Activated B cell treated with CpG ODN at 0.5 μM for 24 hours (primary cell): ENCODE results near the gene MVK. TPM values are rescaled to one million over a fixed set of nuclear protein-coding genes. Genes with fewer than 3 reads are reported as not detected.

Source experiments
- ATAC-seq: fragments of 200-7000 bp; cut with Tn5 transposase; one replicate; pipeline ENCODE4 v1.10.0; 2021; ENCODE audit warnings: low read depth, mild to moderate bottlenecking, moderate library complexity
- CTCF ChIA-PET: fragments of 350-600 bp; sonication (Branson Sonifier 250); formaldehyde crosslinking; loops from one replicate; lab custom pipeline; 2021; ENCODE audit warnings: antibody characterized with exemption; lab: Charles Lee
- POLR2A ChIA-PET: fragments of 350-600 bp; sonication (Branson Sonifier 250); formaldehyde crosslinking; loops from one replicate; lab custom pipeline; 2021; ENCODE audit warnings: antibody characterized with exemption; lab: Charles Lee
- DNase-seq: peaks from one replicate; pipeline ENCODE4 v3.0.0; 2022
- H3K27ac Mint-ChIP-seq: one replicate; pipeline ENCODE4 v1.8.0; 2020; ENCODE audit warnings: mixed read lengths
- H3K27me3 Mint-ChIP-seq: one replicate; pipeline ENCODE4 v1.8.0; 2021; ENCODE audit warnings: mixed read lengths
- H3K36me3 Mint-ChIP-seq: one replicate; pipeline ENCODE4 v1.8.0; 2021; ENCODE audit warnings: low read depth, mixed read lengths
- H3K4me1 Mint-ChIP-seq: one replicate; pipeline ENCODE4 v1.8.0; 2021; ENCODE audit warnings: mixed read lengths
- H3K4me3 Mint-ChIP-seq: one replicate; pipeline ENCODE4 v1.8.0; 2020; ENCODE audit warnings: mild to moderate bottlenecking, mixed read lengths
- H3K9me3 Mint-ChIP-seq: one replicate; pipeline ENCODE4 v1.8.0; 2020; ENCODE audit warnings: mixed read lengths
- CTCF ChIP-seq: fragments of 200-600 bp; IDR thresholded peaks from one replicate; pipeline ENCODE4 v1.8.0; 2022; ENCODE audit warnings: antibody characterized with exemption, mild to moderate bottlenecking
- intact Hi-C: fragments of 100-400 bp; cut with micrococcal nuclease; formaldehyde crosslinking; loops from one replicate; pipeline ENCODE4 v1.15.1; 2024
- total RNA-seq: library from RNA; stranded (reverse); gene quantifications from 2 replicates; pipeline ENCODE4 v1.2.3, GENCODE V29; 2022

MVK gene
- total RNA-seq, 1 donor from 2014 or later: 28.5 TPM

GRCh38 chr12:109621211-109621694, 47.7 kb downstream of the MVK start:
- no peak overlapping the region for H3K27ac Mint-ChIP-seq
- ATAC-seq: no peak
- no peaks in the 10 kb centered on the region for H3K9me3 Mint-ChIP-seq
- H3K27me3 Mint-ChIP-seq: peaks cover 10% of the 10 kb centered on the region
- DNase-seq: no peak
- no peak overlapping the region for H3K4me3 Mint-ChIP-seq
- peaks cover 3% of the 10 kb centered on the region for H3K4me1 Mint-ChIP-seq
- H3K36me3 Mint-ChIP-seq: no peaks in the 10 kb centered on the region
- ChIA-PET CTCF (no interaction called here), POLR2A (no interaction called here)
- no peak for TF ChIP-seq CTCF
- intact Hi-C loops: no loop called here

GRCh38 chr12:109621901-109622364, 48.3 kb downstream of the MVK start:
- DNase-seq (no peak), ATAC-seq (no peak)
- Mint-ChIP-seq H3K4me1 (peaks cover 3% of the 10 kb centered on the region), H3K9me3 (no peaks in the 10 kb centered on the region), H3K36me3 (no peaks in the 10 kb centered on the region), H3K27ac (no peak overlapping the region), H3K4me3 (no peak overlapping the region), H3K27me3 (peaks cover 7% of the 10 kb centered on the region)
- ChIA-PET CTCF (no interaction called here), POLR2A (no interaction called here)
- TF ChIP-seq CTCF: no peak
- intact Hi-C loops: no loop called here

GRCh38 chr12:109624467-109624866, 50.9 kb downstream of the MVK start:
- H3K36me3 Mint-ChIP-seq: no peaks in the 10 kb centered on the region
- CTCF ChIA-PET: no interaction called here
- H3K4me1 Mint-ChIP-seq: peaks cover 3% of the 10 kb centered on the region
- intact Hi-C loops: no loop called here
- no peak overlapping the region for H3K4me3 Mint-ChIP-seq
- no peak overlapping the region for H3K27ac Mint-ChIP-seq
- POLR2A ChIA-PET: no interaction called here
- TF ChIP-seq CTCF: no peak
- peaks cover 14% of the 10 kb centered on the region for H3K27me3 Mint-ChIP-seq
- DNase-seq: no peak
- no peaks in the 10 kb centered on the region for H3K9me3 Mint-ChIP-seq
- ATAC-seq: no peak

- Mint-ChIP-seq H3K27ac (no peak overlapping the region), H3K9me3 (no peaks in the 10 kb centered on the region), H3K36me3 (no peaks in the 10 kb centered on the region), H3K4me3 (no peak overlapping the region), H3K4me1 (peaks cover 3% of the 10 kb centered on the region), H3K27me3 (peaks cover 17% of the 10 kb centered on the region)
- intact Hi-C loops: no loop called here
- ATAC-seq: no peak
- TF ChIP-seq CTCF: no peak
- ChIA-PET POLR2A (no interaction called here), CTCF (no interaction called here)
- no peak for DNase-seq
These were observed 51.6 kb downstream of the MVK start for GRCh38 chr12:109625131-109625559.

- ChIA-PET CTCF (no interaction called here), POLR2A (no interaction called here)
- Mint-ChIP-seq H3K27me3 (peaks cover 24% of the 10 kb centered on the region), H3K4me3 (no peak overlapping the region), H3K9me3 (no peaks in the 10 kb centered on the region), H3K36me3 (no peaks in the 10 kb centered on the region), H3K4me1 (peaks cover 3% of the 10 kb centered on the region), H3K27ac (no peak overlapping the region)
- intact Hi-C loops: no loop called here
- no peak for TF ChIP-seq CTCF
- DNase-seq: no peak
- no peak for ATAC-seq
These were observed 52.3 kb downstream of the MVK start for GRCh38 chr12:109625749-109626377.
